Testis (tissue), 3 donors: ENCODE measurements around the gene RNF123. TPM values are rescaled to one million over a fixed set of nuclear protein-coding genes. Genes with fewer than 3 reads are reported as not detected.

Experiments
- DNase-seq: peaks from one replicate; pipeline ENCODE4 v3.0.0-alpha.2; 2019
- H3K27ac ChIP-seq, 2 donors: fragments of 200-600 bp; sonication (generic); one replicate each; pipeline ENCODE4 v1.5.1; 2019
- H3K27me3 ChIP-seq: fragments of 200-600 bp; sonication (generic); one replicate; pipeline ENCODE4 v1.5.1; 2019
- H3K36me3 ChIP-seq: fragments of 200-600 bp; sonication (generic); one replicate; pipeline ENCODE4 v1.5.1; 2017; ENCODE audit warnings: low read depth; ENCODE audit errors: missing control alignments
- H3K4me1 ChIP-seq: fragments of 200-600 bp; sonication (generic); one replicate; pipeline ENCODE4 v1.5.1; 2019
- H3K4me3 ChIP-seq, 2 donors: fragments of 200-600 bp; sonication (generic); one replicate each; pipeline ENCODE4 v1.5.1; 2017 to 2019
- H3K9me3 ChIP-seq: fragments of 200-600 bp; sonication (generic); one replicate; pipeline ENCODE4 v1.5.1; 2017
- POLR2A ChIP-seq: fragments of 450-650 bp; IDR thresholded peaks from one replicate; pipeline ENCODE4 v1.6.1; 2017; ENCODE audit warnings: antibody characterized with exemption, mild to moderate bottlenecking, moderate library complexity
- WGBS, 2 donors: methylation state at CpG; one replicate each; pipeline ENCODE4 v1.1.5; 2018; 5-methylcytosine and 5-hydroxymethylcytosine counted together
- intact Hi-C: fragments of 100-400 bp; cut with DNase I; formaldehyde crosslinking; loops from one replicate; pipeline ENCODE4 v1.15.1; 2023; ENCODE audit warnings: low total_unique reads
- polyA plus RNA-seq: library from polyadenylated mRNA; stranded (reverse); fragments of 350-450 nt; fragmentation: Illumina TruSeq; extraction: RNeasy Lipid Tissue Mini Kit (QIAGEN cat#74804); gene quantifications from one replicate; pipeline ENCODE4 v1.2.3, GENCODE V29; 2014; ENCODE audit warnings: low read depth, low replicate concordance; ENCODE audit not compliant: insufficient read depth
- total RNA-seq, 2 donors: library from RNA; depleted of rRNA; stranded (reverse); fragments of >200 nt; gene quantifications; one replicate each; pipeline ENCODE4 v1.2.3, GENCODE V29; 2016
- TF ChIP-seq, protein P1 (sequence below), 3 experiments: fragments of 450-650 bp in 2 of 3; fragments of 200-600 bp in 1 of 3; sonication (generic) in 1 of 3; IDR thresholded peaks; one replicate each; pipeline ENCODE4 v1.5.1; 2016 to 2019; ENCODE audit warnings: antibody characterized with exemption in 3 of 3, mild to moderate bottlenecking in 2 of 3, moderate library complexity in 1 of 3

RNF123 gene
- total and polyA plus RNA-seq, 3 donors from 2014 or later: 54.7 to 79.7 (median 72.4) TPM

DNA sequence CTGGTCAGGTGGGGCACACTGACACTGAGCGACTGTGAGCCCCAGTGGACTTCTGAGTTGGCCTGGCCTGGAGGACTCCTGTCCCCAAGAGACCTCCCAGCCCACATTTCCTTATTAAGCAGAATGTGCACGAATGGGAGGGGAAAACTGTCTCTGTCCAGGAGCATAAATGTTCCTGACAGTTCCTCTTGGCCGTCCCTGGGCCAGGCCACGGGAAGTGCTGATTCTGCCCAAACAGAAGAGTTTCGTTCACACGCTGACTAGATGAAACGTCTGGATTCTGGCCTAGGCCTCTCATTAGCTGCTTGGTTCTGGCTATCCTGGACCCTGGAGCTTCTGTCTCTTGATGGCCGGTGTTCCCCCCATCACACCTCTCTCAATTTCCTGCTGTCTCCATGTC lies 44.7 kb upstream of the RNF123 start:
- no peak overlapping the region for H3K4me3 ChIP-seq
- TF ChIP-seq, protein P1, sequence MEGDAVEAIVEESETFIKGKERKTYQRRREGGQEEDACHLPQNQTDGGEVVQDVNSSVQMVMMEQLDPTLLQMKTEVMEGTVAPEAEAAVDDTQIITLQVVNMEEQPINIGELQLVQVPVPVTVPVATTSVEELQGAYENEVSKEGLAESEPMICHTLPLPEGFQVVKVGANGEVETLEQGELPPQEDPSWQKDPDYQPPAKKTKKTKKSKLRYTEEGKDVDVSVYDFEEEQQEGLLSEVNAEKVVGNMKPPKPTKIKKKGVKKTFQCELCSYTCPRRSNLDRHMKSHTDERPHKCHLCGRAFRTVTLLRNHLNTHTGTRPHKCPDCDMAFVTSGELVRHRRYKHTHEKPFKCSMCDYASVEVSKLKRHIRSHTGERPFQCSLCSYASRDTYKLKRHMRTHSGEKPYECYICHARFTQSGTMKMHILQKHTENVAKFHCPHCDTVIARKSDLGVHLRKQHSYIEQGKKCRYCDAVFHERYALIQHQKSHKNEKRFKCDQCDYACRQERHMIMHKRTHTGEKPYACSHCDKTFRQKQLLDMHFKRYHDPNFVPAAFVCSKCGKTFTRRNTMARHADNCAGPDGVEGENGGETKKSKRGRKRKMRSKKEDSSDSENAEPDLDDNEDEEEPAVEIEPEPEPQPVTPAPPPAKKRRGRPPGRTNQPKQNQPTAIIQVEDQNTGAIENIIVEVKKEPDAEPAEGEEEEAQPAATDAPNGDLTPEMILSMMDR (IDR thresholded peaks at IDR 0.05): no peak
- TF ChIP-seq POLR2A: no peak
- DNase-seq: no peak
- 81 to 86% methylated on average over 7 to 8 of the region's 8 CpGs for WGBS, 2 donors
- no peak overlapping the region for H3K27ac ChIP-seq
- H3K36me3 ChIP-seq: no peaks in the 10 kb centered on the region
- H3K4me1 ChIP-seq: no peaks in the 10 kb centered on the region
- no peaks in the 10 kb centered on the region for H3K9me3 ChIP-seq
- intact Hi-C loops: no loop called here
- H3K27me3 ChIP-seq: no peaks in the 10 kb centered on the region

DNA sequence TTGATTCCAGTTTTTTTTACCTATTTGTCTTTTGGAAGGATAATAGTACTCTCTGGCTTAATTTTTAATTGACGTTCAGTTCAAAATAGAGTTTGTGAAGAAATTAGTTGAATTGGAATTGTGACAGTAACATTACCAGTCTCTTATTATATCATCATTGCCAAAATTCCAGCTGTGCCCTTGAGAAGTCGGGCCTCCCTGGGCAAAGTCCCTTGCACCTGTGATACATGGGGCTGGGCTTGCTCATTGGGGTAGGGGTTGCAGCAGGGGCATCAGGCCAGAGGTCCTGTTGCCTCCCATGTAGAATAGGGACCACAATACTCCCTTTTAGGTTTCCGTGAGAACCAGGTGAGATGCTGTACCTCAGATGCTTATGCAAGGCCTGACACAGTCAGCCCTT lies 43.1 kb upstream of the RNF123 start:
- 85 to 87% methylated on average over 3 of the region's 3 CpGs for WGBS, 2 donors
- intact Hi-C loops: no loop called here
- H3K36me3 ChIP-seq: no peaks in the 10 kb centered on the region
- no peak overlapping the region for H3K4me3 ChIP-seq
- no peaks in the 10 kb centered on the region for H3K4me1 ChIP-seq
- H3K27ac ChIP-seq: no peak overlapping the region
- no peak for TF ChIP-seq POLR2A
- TF ChIP-seq, protein P1 (IDR thresholded peaks at IDR 0.05): no peak
- H3K9me3 ChIP-seq: no peaks in the 10 kb centered on the region
- DNase-seq: no peak
- no peaks in the 10 kb centered on the region for H3K27me3 ChIP-seq

DNA sequence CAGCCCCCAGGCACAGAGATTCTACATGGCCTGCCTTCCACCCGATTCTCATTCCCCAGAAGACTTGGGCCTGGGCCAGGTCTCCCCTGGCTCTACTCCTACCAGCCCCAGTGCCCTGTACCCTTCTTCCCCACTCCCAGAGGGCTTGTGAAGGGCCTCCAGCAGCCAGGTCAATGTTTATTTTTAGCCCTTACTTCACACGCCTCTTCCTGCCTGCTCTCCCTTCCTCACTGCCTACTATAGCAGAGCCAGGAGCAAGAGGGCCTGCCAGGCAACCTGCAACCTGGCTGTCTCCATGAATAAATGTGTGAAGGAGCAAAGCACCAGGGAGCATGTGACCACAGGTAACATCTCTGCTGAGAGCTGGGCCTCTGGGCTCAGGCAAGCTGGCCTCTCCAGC lies 41.6 kb upstream of the RNF123 start:
- H3K27me3 ChIP-seq: no peaks in the 10 kb centered on the region
- DNase-seq: no peak
- H3K9me3 ChIP-seq: no peaks in the 10 kb centered on the region
- H3K27ac ChIP-seq: no peak overlapping the region
- WGBS, 2 donors: 77 to 88% methylated on average over 2 of the region's 2 CpGs
- intact Hi-C loops: no loop called here
- H3K4me3 ChIP-seq: no peak overlapping the region
- TF ChIP-seq, protein P1 (IDR thresholded peaks at IDR 0.05): no peak
- no peak for TF ChIP-seq POLR2A
- H3K4me1 ChIP-seq: no peaks in the 10 kb centered on the region
- no peaks in the 10 kb centered on the region for H3K36me3 ChIP-seq

DNA sequence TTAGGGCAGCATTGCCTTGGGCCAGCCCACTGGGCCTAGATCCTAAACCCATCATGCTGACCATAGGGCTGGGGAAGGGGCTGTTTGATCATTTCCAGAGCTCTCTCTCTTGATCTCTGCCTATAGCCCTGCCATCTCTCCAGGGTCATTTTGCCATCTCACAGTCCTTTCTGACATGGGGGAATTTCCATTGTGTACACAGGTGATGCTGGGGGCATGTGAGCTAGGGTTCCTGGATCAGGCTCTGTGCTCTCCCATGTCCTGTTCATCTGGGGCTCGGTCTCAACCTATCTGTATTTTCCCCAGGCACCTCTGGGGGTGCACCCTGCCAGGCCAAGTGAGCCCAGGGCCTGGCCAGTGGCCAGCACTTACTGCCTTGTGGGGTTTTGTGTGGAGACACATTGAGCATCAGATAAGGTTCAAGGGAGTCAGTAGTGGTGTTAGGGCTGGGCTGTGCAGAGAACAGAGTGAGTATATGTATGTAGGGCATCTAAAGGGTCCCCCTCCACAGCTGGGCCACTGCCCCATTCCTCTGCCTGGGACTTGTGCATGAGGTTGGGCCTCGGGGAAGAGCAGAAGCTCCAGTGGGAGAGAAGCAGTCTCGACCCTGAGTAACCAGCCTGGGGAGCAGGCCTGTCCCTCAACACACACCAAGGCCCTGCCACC lies 40.9 kb upstream of the RNF123 start:
- Histone ChIP-seq H3K27me3 (no peaks in the 10 kb centered on the region), H3K4me3 (no peak overlapping the region), H3K4me1 (no peaks in the 10 kb centered on the region), H3K36me3 (no peaks in the 10 kb centered on the region), H3K9me3 (no peaks in the 10 kb centered on the region), H3K27ac (no peak overlapping the region)
- intact Hi-C loops: no loop called here
- 93% methylated on average over 2 to 3 of the region's 3 CpGs for WGBS, 2 donors
- TF ChIP-seq POLR2A: no peak
- TF ChIP-seq, protein P1 (IDR thresholded peaks at IDR 0.05): no peak
- no peak for DNase-seq

DNA sequence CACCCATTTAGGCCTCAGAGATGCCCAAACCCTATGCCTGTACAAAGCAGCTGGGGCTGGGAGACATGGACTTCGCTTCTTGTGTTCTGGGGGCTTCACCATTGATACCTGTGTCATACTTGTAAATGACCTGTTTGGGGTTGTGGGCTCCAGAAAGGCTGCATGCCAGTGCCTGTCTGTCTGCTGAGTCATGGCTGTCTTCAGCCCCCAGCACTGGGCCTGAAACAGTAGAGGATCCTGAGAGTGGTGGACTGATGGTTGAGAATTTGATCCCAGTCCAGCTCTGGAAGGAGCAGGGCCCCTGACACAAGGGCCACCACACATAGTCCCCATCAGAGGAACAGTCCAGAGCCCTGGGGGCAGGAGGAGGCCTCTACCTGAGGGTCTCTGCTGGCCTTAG lies 39.8 kb upstream of the RNF123 start:
- H3K4me3 ChIP-seq: no peak overlapping the region
- WGBS, 2 donors: 75% methylated on average over 1 of the region's 1 CpG; no CpG with 5 or more reads in 1 of the 2 donors
- DNase-seq: no peak
- intact Hi-C loops: no loop called here
- no peaks in the 10 kb centered on the region for H3K36me3 ChIP-seq
- TF ChIP-seq POLR2A: no peak
- no peaks in the 10 kb centered on the region for H3K9me3 ChIP-seq
- no peaks in the 10 kb centered on the region for H3K27me3 ChIP-seq
- H3K4me1 ChIP-seq: no peaks in the 10 kb centered on the region
- no peak overlapping the region for H3K27ac ChIP-seq
